Type B pancreatic cell (in vitro differentiated cells): Measurements from ENCODE around the gene NPC1L1. TPM values are rescaled to one million over a fixed set of nuclear protein-coding genes. Genes with fewer than 3 reads are reported as not detected.
"Not testable (repeated sequence)": the region's sequence is repeated elsewhere in the genome, so short reads cannot be mapped to it uniquely, and the experiment has no call there.

Experiments used
- DNase-seq: peaks from one replicate; pipeline ENCODE4 v3.0.0; 2021; ENCODE audit warnings: mixed read lengths; ENCODE audit not compliant: unreplicated experiment; ENCODE audit errors: extremely low spot score
- H3K27ac Mint-ChIP-seq: 2 replicates; pipeline ENCODE4 v1.8.0; 2021; ENCODE audit warnings: mild to moderate bottlenecking, mixed read lengths
- H3K27me3 Mint-ChIP-seq: 2 replicates; pipeline ENCODE4 v1.8.0; 2021; ENCODE audit warnings: mixed read lengths
- H3K36me3 Mint-ChIP-seq: 2 replicates; pipeline ENCODE4 v1.8.0; 2021; ENCODE audit warnings: mixed read lengths
- H3K4me1 Mint-ChIP-seq: one replicate; pipeline ENCODE4 v1.8.0; 2021; ENCODE audit warnings: mixed read lengths; ENCODE audit not compliant: unreplicated experiment
- H3K4me3 Mint-ChIP-seq: 2 replicates; pipeline ENCODE4 v1.8.0; 2021; ENCODE audit warnings: mild to moderate bottlenecking, mixed read lengths
- H3K9me3 Mint-ChIP-seq: 2 replicates; pipeline ENCODE4 v1.8.0; 2021; ENCODE audit warnings: mixed read lengths
- total RNA-seq: library from RNA; stranded (reverse); gene quantifications from 2 replicates; pipeline ENCODE4 v1.2.1, GENCODE V29; 2021; ENCODE audit warnings: low replicate concordance
- TF ChIP-seq, protein P1 (sequence below): fragments of 200-600 bp; sonication (generic); conservative IDR thresholded peaks from 2 replicates; pipeline ENCODE4 v1.5.0; 2021; ENCODE audit warnings: antibody characterized with exemption, mild to moderate bottlenecking

NPC1L1 gene
- total RNA-seq, 1 donor from 2014 or later: 8.8 TPM

DNA sequence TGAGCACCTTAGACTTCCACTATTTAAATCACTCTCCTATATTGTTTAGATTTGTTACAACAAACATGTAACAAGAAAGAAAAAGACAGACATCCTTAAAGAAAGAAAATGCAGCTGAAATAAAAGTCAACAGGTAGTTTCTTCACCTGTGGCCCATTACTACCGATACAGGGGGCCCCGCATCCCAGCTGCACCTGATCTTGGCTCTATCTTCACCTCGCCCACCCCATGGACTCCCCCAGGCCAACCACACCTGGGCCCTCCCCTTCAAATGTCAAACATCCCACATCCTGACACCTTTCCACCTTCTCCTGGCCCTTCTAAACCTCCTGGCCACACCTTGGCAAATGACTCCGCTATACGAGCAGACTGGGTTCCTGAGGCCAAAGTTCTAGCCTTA lies 25.6 kb upstream of the NPC1L1 start:
- H3K4me1 Mint-ChIP-seq: no peaks in the 10 kb centered on the region
- no peaks in the 10 kb centered on the region for H3K9me3 Mint-ChIP-seq
- no peak for DNase-seq
- TF ChIP-seq, protein P1, sequence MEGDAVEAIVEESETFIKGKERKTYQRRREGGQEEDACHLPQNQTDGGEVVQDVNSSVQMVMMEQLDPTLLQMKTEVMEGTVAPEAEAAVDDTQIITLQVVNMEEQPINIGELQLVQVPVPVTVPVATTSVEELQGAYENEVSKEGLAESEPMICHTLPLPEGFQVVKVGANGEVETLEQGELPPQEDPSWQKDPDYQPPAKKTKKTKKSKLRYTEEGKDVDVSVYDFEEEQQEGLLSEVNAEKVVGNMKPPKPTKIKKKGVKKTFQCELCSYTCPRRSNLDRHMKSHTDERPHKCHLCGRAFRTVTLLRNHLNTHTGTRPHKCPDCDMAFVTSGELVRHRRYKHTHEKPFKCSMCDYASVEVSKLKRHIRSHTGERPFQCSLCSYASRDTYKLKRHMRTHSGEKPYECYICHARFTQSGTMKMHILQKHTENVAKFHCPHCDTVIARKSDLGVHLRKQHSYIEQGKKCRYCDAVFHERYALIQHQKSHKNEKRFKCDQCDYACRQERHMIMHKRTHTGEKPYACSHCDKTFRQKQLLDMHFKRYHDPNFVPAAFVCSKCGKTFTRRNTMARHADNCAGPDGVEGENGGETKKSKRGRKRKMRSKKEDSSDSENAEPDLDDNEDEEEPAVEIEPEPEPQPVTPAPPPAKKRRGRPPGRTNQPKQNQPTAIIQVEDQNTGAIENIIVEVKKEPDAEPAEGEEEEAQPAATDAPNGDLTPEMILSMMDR: no peak
- H3K4me3 Mint-ChIP-seq: no peak overlapping the region
- H3K27ac Mint-ChIP-seq: no peak overlapping the region
- peaks cover 22% of the 10 kb centered on the region for H3K36me3 Mint-ChIP-seq
- H3K27me3 Mint-ChIP-seq: no peaks in the 10 kb centered on the region

DNA sequence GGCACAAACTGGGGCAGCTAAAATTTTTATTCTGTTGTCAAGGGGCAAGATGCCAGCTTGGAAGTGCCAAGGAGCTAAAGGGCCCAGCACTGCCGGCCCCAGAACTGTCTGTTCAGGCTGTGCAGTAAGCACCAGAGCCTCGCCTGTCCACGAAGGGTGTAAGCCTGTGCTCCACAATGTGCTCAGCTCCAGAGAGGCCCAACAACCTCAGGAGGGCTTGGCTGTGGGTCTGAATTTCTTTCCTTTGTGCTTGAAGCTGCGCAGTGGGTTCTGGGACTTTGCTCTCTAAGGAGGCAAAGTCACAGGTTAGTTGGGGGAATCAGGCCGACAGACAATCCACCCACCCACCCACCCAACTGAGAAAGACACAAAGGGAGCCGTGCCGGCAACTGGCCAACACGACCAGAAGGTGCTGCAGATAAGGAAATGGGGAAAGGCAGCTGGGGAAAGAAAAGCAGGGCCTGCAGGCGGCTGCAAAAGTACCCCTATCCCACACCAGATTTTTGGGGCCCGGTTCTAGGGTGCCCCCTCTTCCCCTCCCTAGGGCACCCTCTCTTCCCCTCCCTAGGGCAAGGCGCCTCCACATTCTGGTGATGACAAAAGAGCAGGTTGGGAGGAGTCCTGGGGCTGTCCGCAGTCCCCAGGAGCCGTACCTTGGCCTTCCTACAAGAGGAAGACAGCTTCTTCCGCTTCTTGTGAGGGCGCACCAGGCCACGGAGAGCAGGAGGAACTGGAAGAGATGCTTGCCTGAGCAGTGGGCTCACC lies 24.8 kb upstream of the NPC1L1 start:
- Mint-ChIP-seq H3K4me1 (no peaks in the 10 kb centered on the region), H3K9me3 (no peaks in the 10 kb centered on the region), H3K27me3 (no peaks in the 10 kb centered on the region), H3K27ac (peak overlapping the region; percentile 70), H3K4me3 (no peak overlapping the region), H3K36me3 (peaks cover 17% of the 10 kb centered on the region)
- TF ChIP-seq, protein P1: peak; percentile 43
- DNase-seq: no peak

DNA sequence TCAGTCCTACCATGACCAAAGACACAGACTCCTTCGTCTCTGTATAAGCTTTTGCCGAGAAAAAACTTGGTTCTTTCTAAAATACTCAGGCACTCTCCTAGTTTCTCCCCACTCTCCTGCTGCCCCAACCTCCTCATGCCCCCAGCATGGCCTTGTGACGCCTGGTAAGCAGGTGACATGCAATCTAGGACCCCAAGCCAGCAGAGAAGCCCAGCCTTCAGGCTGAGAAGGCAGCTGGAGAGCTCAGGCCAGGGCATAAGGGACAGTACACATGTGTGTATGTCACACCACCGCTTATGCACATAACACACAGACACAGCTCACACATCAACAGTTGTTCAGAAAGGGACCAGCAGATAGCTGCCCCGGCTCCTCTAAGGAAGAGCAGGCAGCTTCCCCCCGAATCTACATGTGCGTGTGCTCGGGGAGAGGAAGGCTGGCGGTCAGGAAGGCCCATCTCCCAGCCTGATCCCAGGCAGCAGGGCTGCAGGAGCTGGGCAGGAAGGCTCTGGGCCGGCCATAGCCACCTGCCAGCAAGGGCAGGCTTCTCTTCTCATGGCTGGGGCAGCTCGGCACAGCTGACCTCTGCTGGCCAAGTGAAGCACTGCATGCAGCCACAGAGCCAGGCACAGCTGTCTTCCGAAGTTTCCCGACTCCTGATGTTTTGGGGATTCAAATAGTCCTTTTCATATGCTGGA lies 24.1 kb upstream of the NPC1L1 start:
- TF ChIP-seq, protein P1: peak; percentile 94
- Mint-ChIP-seq H3K36me3 (peaks cover 17% of the 10 kb centered on the region), H3K9me3 (no peaks in the 10 kb centered on the region), H3K4me1 (no peaks in the 10 kb centered on the region), H3K27ac (peak overlapping the region; percentile 70), H3K4me3 (no peak overlapping the region), H3K27me3 (no peaks in the 10 kb centered on the region)
- no peak for DNase-seq

DNA sequence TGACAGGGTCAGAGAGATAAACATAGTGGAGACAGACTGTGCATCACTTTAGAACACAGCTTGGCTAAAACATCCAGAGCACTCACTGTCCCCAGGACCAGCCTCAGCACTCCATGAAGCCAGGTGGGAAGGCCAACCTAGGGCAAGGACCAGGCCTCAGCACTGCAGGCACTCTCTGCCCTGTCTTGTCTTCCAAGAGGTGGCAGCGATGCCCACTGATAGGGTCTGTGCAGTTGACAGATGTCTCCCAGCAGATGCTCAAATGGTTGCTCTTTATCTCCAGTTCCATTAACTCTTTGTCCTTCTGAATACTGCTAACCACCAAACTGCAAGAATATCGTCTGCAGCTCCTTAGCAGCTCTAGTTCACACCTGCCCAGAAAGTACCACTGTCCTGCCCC lies 23.5 kb upstream of the NPC1L1 start:
- no peaks in the 10 kb centered on the region for H3K9me3 Mint-ChIP-seq
- no peak for DNase-seq
- H3K4me3 Mint-ChIP-seq: no peak overlapping the region
- H3K36me3 Mint-ChIP-seq: peaks cover 14% of the 10 kb centered on the region
- no peaks in the 10 kb centered on the region for H3K27me3 Mint-ChIP-seq
- TF ChIP-seq, protein P1: no peak
- no peak overlapping the region for H3K27ac Mint-ChIP-seq
- no peaks in the 10 kb centered on the region for H3K4me1 Mint-ChIP-seq

DNA sequence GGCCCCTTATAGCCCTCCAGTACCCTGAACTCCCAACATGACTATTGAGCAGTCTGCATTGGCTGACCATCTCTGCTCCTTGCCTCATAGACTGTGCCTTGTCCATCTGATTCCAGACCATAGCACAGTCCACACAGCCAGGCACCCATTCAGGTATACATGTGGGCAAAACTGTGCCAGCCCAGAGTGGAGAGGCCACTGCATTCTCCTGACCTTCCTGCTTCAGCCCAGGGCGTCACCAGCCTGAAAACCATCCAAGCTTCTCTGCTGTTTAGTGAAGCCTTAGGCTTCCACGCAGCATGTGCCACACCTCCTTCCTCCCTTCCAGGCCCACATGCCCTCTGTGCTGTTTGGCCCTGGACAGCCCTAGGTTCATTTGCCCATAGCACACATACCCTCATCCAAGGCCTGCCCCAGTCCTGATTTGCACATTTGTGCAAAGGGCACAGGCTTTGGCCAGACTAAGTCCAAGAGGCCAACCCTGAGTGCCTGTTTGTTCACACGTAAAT lies 22.1 kb upstream of the NPC1L1 start:
- H3K4me3 Mint-ChIP-seq: no peak overlapping the region
- TF ChIP-seq, protein P1: no peak
- peaks cover 3% of the 10 kb centered on the region for H3K27me3 Mint-ChIP-seq
- no peaks in the 10 kb centered on the region for H3K4me1 Mint-ChIP-seq
- H3K9me3 Mint-ChIP-seq: no peaks in the 10 kb centered on the region
- peak overlapping the region; percentile 55 for H3K27ac Mint-ChIP-seq
- no peak for DNase-seq
- peaks cover 7% of the 10 kb centered on the region for H3K36me3 Mint-ChIP-seq

DNA sequence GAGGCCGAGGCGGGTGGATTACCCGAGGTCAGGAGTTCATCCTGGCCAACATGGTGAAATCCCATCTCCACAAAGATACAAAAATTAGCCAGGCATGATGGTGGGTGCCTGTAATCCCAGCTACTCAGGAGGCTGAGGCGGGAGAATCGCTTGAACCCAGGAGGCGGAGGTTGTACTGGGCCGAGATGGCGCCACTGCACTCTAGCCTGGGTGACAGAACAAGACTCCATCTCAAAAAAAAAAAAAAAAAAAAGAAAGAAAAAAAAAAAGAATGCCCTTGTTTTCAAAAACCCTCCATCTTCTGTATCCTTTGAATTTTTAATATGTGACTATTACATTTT lies 21.5 kb upstream of the NPC1L1 start:
- H3K27ac Mint-ChIP-seq: peak overlapping the region; percentile 51
- H3K27me3 Mint-ChIP-seq, H3K36me3 Mint-ChIP-seq, H3K9me3 Mint-ChIP-seq, DNase-seq, H3K4me3 Mint-ChIP-seq, H3K4me1 Mint-ChIP-seq: not testable (repeated sequence)
